ENCODE results near the gene WASL.

WASL gene

GRCh38 chr7:123754271-123754871 lies 5.6 kb upstream of the WASL start:
- in situ Hi-C loops (cut with HindIII; ENCODE audit: low sequenced_read_pairs): no loop called here
- no peak for DNase-seq (ENCODE audit: low read depth, low spot score)
- TF ChIP-seq CTCF (IDR thresholded peaks at IDR 0.05; ENCODE audit: low read depth, low read length): no peak
- no peak overlapping the region for H3K4me3 ChIP-seq (ENCODE audit: low read depth, low read length)

- TF ChIP-seq CTCF (IDR thresholded peaks at IDR 0.05; ENCODE audit: low read depth, low read length): no peak
- no peak for DNase-seq (ENCODE audit: low read depth, low spot score)
- in situ Hi-C loops (cut with HindIII; ENCODE audit: low sequenced_read_pairs): no loop called here
- no peak overlapping the region for H3K4me3 ChIP-seq (ENCODE audit: low read depth, low read length)
Measured at GRCh38 chr7:123752534-123752933, 3.7 kb upstream of the WASL start.

- DNase-seq (ENCODE audit: low read depth, low spot score): peak; percentile 13
- TF ChIP-seq CTCF (IDR thresholded peaks at IDR 0.05; ENCODE audit: low read depth, low read length): no peak
- in situ Hi-C loops (cut with HindIII; ENCODE audit: low sequenced_read_pairs): no loop called here
- H3K4me3 ChIP-seq (ENCODE audit: low read depth, low read length): no peak overlapping the region
Measured at GRCh38 chr7:123751821-123752220, 3.0 kb upstream of the WASL start.

- in situ Hi-C loops (cut with HindIII; ENCODE audit: low sequenced_read_pairs): no loop called here
- DNase-seq (ENCODE audit: low read depth, low spot score): no peak
- H3K4me3 ChIP-seq (ENCODE audit: low read depth, low read length): no peak overlapping the region
- TF ChIP-seq CTCF (IDR thresholded peaks at IDR 0.05; ENCODE audit: low read depth, low read length): no peak
Measured at GRCh38 chr7:123750389-123751230, 1.8 kb upstream of the WASL start.

- DNase-seq (ENCODE audit: low read depth, low spot score): no peak
- TF ChIP-seq CTCF (IDR thresholded peaks at IDR 0.05; ENCODE audit: low read depth, low read length): peak; percentile 11
- peak overlapping the region; percentile 86 for H3K4me3 ChIP-seq (ENCODE audit: low read depth, low read length)
- in situ Hi-C loops (cut with HindIII; ENCODE audit: low sequenced_read_pairs): no loop called here
Measured at GRCh38 chr7:123749537-123749857, 694 bp upstream of the WASL start.

- no peak for TF ChIP-seq CTCF (IDR thresholded peaks at IDR 0.05; ENCODE audit: low read depth, low read length)
- DNase-seq (ENCODE audit: low read depth, low spot score): peak; percentile 40
- in situ Hi-C loops (cut with HindIII; ENCODE audit: low sequenced_read_pairs): no loop called here
- H3K4me3 ChIP-seq (ENCODE audit: low read depth, low read length): peak overlapping the region; percentile 86
Measured at GRCh38 chr7:123748171-123748733, 551 bp downstream of the WASL start.
